ENCODE data around the gene LTBP4.
A peak's percentile ranks its signal among the peaks of the same experiment; 100 is the strongest.

LTBP4 gene

GRCh38 chr19:40668991-40669614, 67.9 kb downstream of the LTBP4 start:
- DNase-seq, result no peak

- no peak for DNase-seq
These were observed 70.2 kb downstream of the LTBP4 start for GRCh38 chr19:40671404-40671803.

- DNase-seq, result no peak
These were observed 70.9 kb downstream of the LTBP4 start for GRCh38 chr19:40672038-40672437.

- no peak for DNase-seq
These were observed 71.6 kb downstream of the LTBP4 start for GRCh38 chr19:40672573-40673299.

- no peak for DNase-seq
These were observed 72.2 kb downstream of the LTBP4 start for GRCh38 chr19:40673397-40673796.

GRCh38 chr19:40674291-40674690, 73.1 kb downstream of the LTBP4 start:
- peak; percentile 30 for DNase-seq

GRCh38 chr19:40677156-40677555, 76.0 kb downstream of the LTBP4 start:
- no peak for DNase-seq
